HepG2 (cell line): ENCODE data around the gene WDR49. TPM values are rescaled to one million over a fixed set of nuclear protein-coding genes. Genes with fewer than 3 reads are reported as not detected.

Source experiments
- ATAC-seq: fragments of 200-7000 bp; cut with Tn5 transposase; 3 replicates; pipeline ENCODE4 v1.9.1; 2020; ENCODE audit warnings: mild to moderate bottlenecking, moderate library complexity
- BruUV-seq: library from RNA; stranded (reverse); fragments of 400-500 nt; replicated peaks from 2 replicates; lab custom pipeline; 2021; lab: Mats Ljungman, UMichigan
- CTCF ChIA-PET: fragments of 300-600 bp; formaldehyde crosslinking; extraction: SDS; loops from one replicate; lab custom pipeline; 2021; ENCODE audit warnings: low total read pairs, inconsistent platforms, low intra/inter-chr PET ratio; lab: Yijun Ruan, JAX
- POLR2A ChIA-PET: fragments of 350-600 bp; sonication (Branson Sonifier 250); formaldehyde crosslinking; loops from one replicate; lab custom pipeline; 2020; ENCODE audit warnings: antibody characterized with exemption, inconsistent platforms; lab: Yijun Ruan, JAX
- DNase-seq: peaks from one replicate; pipeline ENCODE4 v3.0.0-alpha.2; 2015; ENCODE audit warnings: low spot score
- FAIRE-seq: peaks from 3 replicates; lab custom pipeline; 2011; peaks lifted over from hg19 to GRCh38; lab: Jason Lieb, UNC
- H2AFZ ChIP-seq: one replicate; pipeline ENCODE4 v1.6.1; 2011; ENCODE audit warnings: low read length, inconsistent platforms
- H3K27ac ChIP-seq: fragments of 300-600 bp; 3 replicates; pipeline ENCODE4 v1.8.0; 2011; ENCODE audit warnings: mixed run types, mild to moderate bottlenecking, mixed read lengths, low read length, inconsistent platforms; ENCODE audit not compliant: insufficient read depth; ENCODE audit errors: extremely low read length
- H3K27me3 ChIP-seq, 2 experiments: fragments of 200-600 bp in 1 of 2; 2 replicates in 1 of 2; 3 replicates in 1 of 2; pipeline versions ENCODE4 v1.6.0 to v1.8.0; 2011; ENCODE audit warnings: low read length in 2 of 2, mild to moderate bottlenecking in 2 of 2, moderate library complexity in 2 of 2, inconsistent platforms in 1 of 2; ENCODE audit not compliant: insufficient read depth in 2 of 2, control insufficient read depth in 1 of 2
- H3K36me3 ChIP-seq, 2 experiments: fragments of 200-600 bp in 1 of 2; replicated peaks in 1 of 2; 2 replicates in 1 of 2; 3 replicates in 1 of 2; pipeline versions ENCODE4 v1.5.1 to v1.8.0; 2011; ENCODE audit warnings: low read length in 2 of 2, inconsistent platforms in 1 of 2; ENCODE audit not compliant: insufficient read depth in 2 of 2, control insufficient read depth in 1 of 2
- H3K4me1 ChIP-seq: 2 replicates; pipeline ENCODE4 v1.5.1; 2012; ENCODE audit warnings: low read length, inconsistent platforms; ENCODE audit not compliant: insufficient read depth
- H3K4me2 ChIP-seq: 2 replicates; pipeline ENCODE4 v1.6.0; 2011; ENCODE audit warnings: low read depth, low read length, inconsistent platforms
- H3K4me3 ChIP-seq, 3 experiments: fragments of 200-600 bp in 1 of 3; sonication (generic), shearing (Covaris generic) in 1 of 3; replicated peaks in 1 of 3; 2 replicates each; pipeline ENCODE4 v1.5.1; 2011 to 2016; ENCODE audit warnings: low read length in 3 of 3, inconsistent platforms in 2 of 3, low read depth in 2 of 3, mild to moderate bottlenecking in 2 of 3, control low read depth in 1 of 3, mixed read lengths in 1 of 3; ENCODE audit not compliant: insufficient read depth in 1 of 3
- H3K79me2 ChIP-seq: one replicate; pipeline ENCODE4 v1.6.1; 2011; ENCODE audit warnings: low read length, inconsistent platforms; ENCODE audit not compliant: insufficient read depth
- H3K9ac ChIP-seq: 2 replicates; pipeline ENCODE4 v1.6.0; 2011; ENCODE audit warnings: mild to moderate bottlenecking, low read depth, low read length, inconsistent platforms; ENCODE audit not compliant: insufficient read depth
- H3K9me3 ChIP-seq: 2 replicates; pipeline ENCODE4 v1.5.1; 2012; ENCODE audit warnings: mild to moderate bottlenecking, low read length
- H4K20me1 ChIP-seq: 2 replicates; pipeline ENCODE4 v1.6.0; 2011; ENCODE audit warnings: inconsistent platforms, mild to moderate bottlenecking, low read length, moderate library complexity; ENCODE audit not compliant: insufficient read depth
- HES4 ChIP-seq: sonication (generic); formaldehyde crosslinking; IDR thresholded peaks from 2 replicates; pipeline ENCODE4 v1.9.0; 2021; ENCODE audit warnings: mild to moderate bottlenecking, missing genetic modification reagents, borderline replicate concordance
- MAZ ChIP-seq, 2 experiments: sonication (generic) in 1 of 2; formaldehyde crosslinking in 1 of 2; IDR thresholded peaks; 2 replicates each; pipeline versions ENCODE4 v1.5.0 to v1.6.1; 2012 to 2020; ENCODE audit warnings: low read depth in 2 of 2, mild to moderate bottlenecking in 2 of 2, borderline replicate concordance in 1 of 2, improper control_type of control experiment in 1 of 2, low read length in 1 of 2, missing genetic modification reagents in 1 of 2, moderate library complexity in 1 of 2
- MED1 ChIP-seq: sonication (generic); formaldehyde crosslinking; IDR thresholded peaks from 2 replicates; pipeline ENCODE4 v1.4.0; 2020; ENCODE audit warnings: missing genetic modification reagents
- MEF2D ChIP-seq: sonication (generic); formaldehyde crosslinking; IDR thresholded peaks from 2 replicates; pipeline ENCODE4 v1.5.1; 2020; ENCODE audit warnings: mild to moderate bottlenecking, missing genetic modification reagents
- NFE2L2 ChIP-seq: fragments of 150-350 bp; IDR thresholded peaks from 2 replicates; pipeline ENCODE4 v1.6.1; 2014; ENCODE audit warnings: low read length
- NR2F2 ChIP-seq: IDR thresholded peaks from 2 replicates; pipeline ENCODE4 v1.6.1; 2012; ENCODE audit warnings: low read depth, inconsistent platforms, borderline replicate concordance
- RARA ChIP-seq: IDR thresholded peaks from 2 replicates; pipeline ENCODE4 v1.6.1; 2016; ENCODE audit warnings: missing genetic modification reagents, missing compliant biosample characterization
- RORA ChIP-seq: sonication (generic); formaldehyde crosslinking; IDR thresholded peaks from 2 replicates; pipeline ENCODE4 v1.5.0; 2020; ENCODE audit warnings: mild to moderate bottlenecking, missing genetic modification reagents, moderate library complexity
- SMARCE1 ChIP-seq: fragments of 450-650 bp; IDR thresholded peaks from 2 replicates; pipeline ENCODE4 v1.6.1; 2017; ENCODE audit warnings: borderline replicate concordance
- SRSF9 ChIP-seq: fragments of 200-400 bp; formaldehyde crosslinking; IDR thresholded peaks from 2 replicates; pipeline ENCODE4 v1.6.1; 2018; ENCODE audit warnings: borderline replicate concordance, mild to moderate bottlenecking, low read depth, low read length; ENCODE audit not compliant: insufficient read depth, poor library complexity, severe bottlenecking
- SRY ChIP-seq: sonication (generic); formaldehyde crosslinking; IDR thresholded peaks from 2 replicates; pipeline ENCODE4 v1.8.0; 2022; ENCODE audit warnings: mild to moderate bottlenecking, missing genetic modification reagents
- TCF7 ChIP-seq: sonication (generic); IDR thresholded peaks from 2 replicates; pipeline ENCODE4 v1.6.1; 2016; ENCODE audit warnings: antibody characterized with exemption, low read depth
- U2AF1 ChIP-seq: fragments of 200-400 bp; formaldehyde crosslinking; optimal IDR thresholded peaks from 2 replicates; pipeline ENCODE3; 2017; ENCODE audit warnings: mild to moderate bottlenecking, low read depth, low read length
- ZBTB33 ChIP-seq: sonication (generic); formaldehyde crosslinking; IDR thresholded peaks from 2 replicates; pipeline ENCODE4 v1.4.0; 2020; ENCODE audit warnings: missing genetic modification reagents
- ZNF235 ChIP-seq: sonication (generic); formaldehyde crosslinking; IDR thresholded peaks from 2 replicates; pipeline ENCODE4 v1.8.1; 2023; ENCODE audit warnings: mild to moderate bottlenecking, missing genetic modification reagents, borderline replicate concordance
- ZNF580 ChIP-seq: IDR thresholded peaks from 2 replicates; pipeline ENCODE4 v1.6.1; 2016; ENCODE audit warnings: low read depth, borderline replicate concordance
- ZNF710 ChIP-seq: sonication (generic); formaldehyde crosslinking; IDR thresholded peaks from 2 replicates; pipeline ENCODE4 v1.5.0; 2020; ENCODE audit warnings: mild to moderate bottlenecking, missing genetic modification reagents, borderline replicate concordance
- WGBS: methylation state at CpG from one replicate; pipeline ENCODE4 v1.1.6; 2017; ENCODE audit warnings: low lambda C conversion rate; 5-methylcytosine and 5-hydroxymethylcytosine counted together
- in situ Hi-C: cut with HindIII; loops from 2 replicates; pipeline ENCODE4 v1.10.0; 2017; ENCODE audit warnings: low pct_unique_long_range_greater_than_20kb; ENCODE audit not compliant: extremely low pct_ligation_motif_present
- intact Hi-C: fragments of 100-400 bp; cut with micrococcal nuclease; formaldehyde crosslinking; loops from one replicate; pipeline ENCODE4 v1.10.0; 2022; ENCODE audit not compliant: unreplicated experiment
- polyA plus RNA-seq, 8 experiments: library from polyadenylated mRNA; depleted of rRNA in 3 of 8; stranded (reverse) in 7 of 8; unstranded in 1 of 8; fragments of >200 nt; fragmentation: Illumina TruSeq in 4 of 8; extraction: Trizol in 4 of 8; gene quantifications; 2 replicates each; pipeline versions ENCODE4 v1.2.1 to v1.2.3, GENCODE V29; 2011 to 2016; ENCODE audit warnings: low read depth in 4 of 8, missing spikeins in 1 of 8, mixed read lengths in 1 of 8; ENCODE audit not compliant: insufficient read depth in 1 of 8
- total RNA-seq, 5 experiments: library from RNA; depleted of rRNA; stranded (reverse); fragments of >200 nt; fragmentation: Illumina TruSeq; extraction: Trizol; gene quantifications; 2 replicates each; pipeline ENCODE4 v1.2.3, GENCODE V29; 2016; ENCODE audit warnings: low read depth in 1 of 5

The WDR49 gene
- total and polyA plus RNA-seq, 2 of the 13 experiments (the other 11 are each of a cell fraction or from before 2014, with no cell fraction given): 0.04 TPM; not detected in 1

- Histone ChIP-seq H3K4me1 (no peaks in the 10 kb centered on the region), H3K9ac (no peak overlapping the region), H3K27me3 (no peaks in the 10 kb centered on the region), H3K4me3 (no peak overlapping the region), H3K79me2 (no peaks in the 10 kb centered on the region), H3K36me3 (no peaks in the 10 kb centered on the region), H3K4me2 (no peak overlapping the region), H2AFZ (no peak overlapping the region), H3K27ac (no peak overlapping the region), H4K20me1 (no peaks in the 10 kb centered on the region), H3K9me3 (no peaks in the 10 kb centered on the region)
- no TSS peak for BruUV-seq
- intact Hi-C loops (no loop called here), in situ Hi-C loops (no loop called here)
- FAIRE-seq (no peak), ATAC-seq (no peak), DNase-seq (no peak)
- 37% methylated on average over 2 of the region's 2 CpGs for WGBS
- POLR2A ChIA-PET: no interaction called here
- TF ChIP-seq MAZ (IDR thresholded peaks at IDR 0.05; ENCODE audit: borderline replicate concordance, low read depth, low read length) (no peak), MAZ (CRISPR knock-in tag; IDR thresholded peaks at IDR 0.05; ENCODE audit: low read depth) (no peak), RORA (CRISPR knock-in tag) (no peak), SMARCE1 (no peak), NFE2L2 (no peak), ZNF235 (no peak), MED1 (no peak), ZBTB33 (CRISPR knock-in tag) (no peak), MEF2D (CRISPR knock-in tag) (no peak), SRSF9 (no peak), U2AF1 (no peak), NR2F2 (no peak), ZNF580 (no peak), ZNF710 (no peak), HES4 (CRISPR knock-in tag) (no peak), SRY (CRISPR knock-in tag) (no peak), RARA (CRISPR knock-in tag) (no peak), TCF7 (no peak)
- CTCF ChIA-PET: no interaction called here
Measured at GRCh38 chr3:167480748-167481147, 173.0 kb downstream of the WDR49 start.
